IMR-90 (cell line): ENCODE results near the gene LYPD4. TPM values are rescaled to one million over a fixed set of nuclear protein-coding genes. Genes with fewer than 3 reads are reported as not detected.

Experiments
- ATAC-seq: fragments of 200-7000 bp; cut with Tn5 transposase; 2 replicates; pipeline ENCODE4 v1.9.1; 2020; ENCODE audit warnings: low read depth, mild to moderate bottlenecking, moderate library complexity
- BruUV-seq: library from RNA; stranded (reverse); fragments of 400-500 nt; replicated peaks from 2 replicates; lab custom pipeline; 2021; lab: Mats Ljungman, UMichigan
- CTCF ChIA-PET: fragments of 300-600 bp; formaldehyde crosslinking; extraction: SDS; loops from one replicate; lab custom pipeline; 2021; ENCODE audit warnings: antibody characterized with exemption; lab: Yijun Ruan, JAX
- POLR2A ChIA-PET: fragments of 300-600 bp; sonication (Branson Sonifier 250); formaldehyde crosslinking; loops from one replicate; lab custom pipeline; 2022; ENCODE audit warnings: antibody characterized with exemption; ENCODE audit not compliant: unreplicated experiment; lab: Charles Lee
- DNase-seq: peaks from one replicate; pipeline ENCODE4 v3.0.0; 2013
- H2AFZ ChIP-seq: replicated peaks from 2 replicates; pipeline ENCODE3; 2013; ENCODE audit warnings: low read length, mild to moderate bottlenecking; ENCODE audit not compliant: poor library complexity
- H2AK5ac ChIP-seq: 2 replicates; pipeline ENCODE4 v1.6.1; 2013; ENCODE audit warnings: low read depth, low read length, inconsistent platforms
- H2AK9ac ChIP-seq: replicated peaks from 2 replicates; pipeline ENCODE3; 2013; ENCODE audit warnings: mild to moderate bottlenecking, low read depth, low read length, moderate library complexity; ENCODE audit not compliant: poor library complexity
- H2BK120ac ChIP-seq: 2 replicates; pipeline ENCODE4 v1.6.1; 2013; ENCODE audit warnings: low read depth, low read length, inconsistent platforms
- H2BK15ac ChIP-seq: 3 replicates; pipeline ENCODE4 v1.6.1; 2013; ENCODE audit warnings: low read depth, low read length, inconsistent platforms
- H2BK20ac ChIP-seq: 2 replicates; pipeline ENCODE4 v1.6.1; 2013; ENCODE audit warnings: low read depth, mild to moderate bottlenecking, inconsistent platforms, low read length, moderate library complexity
- H2BK5ac ChIP-seq: 2 replicates; pipeline ENCODE4 v1.6.1; 2013; ENCODE audit warnings: mild to moderate bottlenecking, low read depth, low read length, inconsistent platforms; ENCODE audit not compliant: poor library complexity, severe bottlenecking
- H3K14ac ChIP-seq: replicated peaks from 2 replicates; pipeline ENCODE4 v1.6.1; 2013; ENCODE audit warnings: low read depth, low read length, inconsistent platforms
- H3K18ac ChIP-seq: 2 replicates; pipeline ENCODE4 v1.6.1; 2013; ENCODE audit warnings: low read depth, low read length, control low read depth
- H3K23ac ChIP-seq: 2 replicates; pipeline ENCODE4 v1.6.1; 2013; ENCODE audit warnings: low read depth, low read length, inconsistent platforms
- H3K27ac ChIP-seq: 2 replicates; pipeline ENCODE4 v1.5.1; 2013; ENCODE audit warnings: mild to moderate bottlenecking, control low read depth, low read length; ENCODE audit not compliant: insufficient read depth
- H3K27me3 ChIP-seq: 2 replicates; pipeline ENCODE4 v1.6.1; 2013; ENCODE audit warnings: low read length; ENCODE audit not compliant: control insufficient read depth, insufficient read depth
- H3K36me3 ChIP-seq: 2 replicates; pipeline ENCODE4 v1.6.1; 2013; ENCODE audit warnings: low read length, mixed read lengths; ENCODE audit not compliant: control insufficient read depth, insufficient read depth
- H3K4ac ChIP-seq: 2 replicates; pipeline ENCODE4 v1.6.1; 2013; ENCODE audit warnings: low read depth, low read length, inconsistent platforms
- H3K4me1 ChIP-seq: 2 replicates; pipeline ENCODE4 v1.6.1; 2013; ENCODE audit warnings: low read length, mixed read lengths; ENCODE audit not compliant: control insufficient read depth, insufficient read depth
- H3K4me2 ChIP-seq: 2 replicates; pipeline ENCODE4 v1.6.1; 2013; ENCODE audit warnings: low read depth, mild to moderate bottlenecking, control low read depth, low read length, moderate library complexity
- H3K4me3 ChIP-seq: 2 replicates; pipeline ENCODE4 v1.5.1; 2013; ENCODE audit warnings: low read depth, mild to moderate bottlenecking, control low read depth, low read length, moderate library complexity; ENCODE audit not compliant: insufficient read depth
- H3K56ac ChIP-seq: 2 replicates; pipeline ENCODE4 v1.6.1; 2013; ENCODE audit warnings: low read length, inconsistent platforms; ENCODE audit not compliant: insufficient read depth; ENCODE audit errors: extremely low read depth
- H3K79me1 ChIP-seq, 2 experiments: 2 replicates each; pipeline ENCODE4 v1.6.1; 2013; ENCODE audit warnings: low read length in 2 of 2, inconsistent platforms in 1 of 2, low read depth in 1 of 2
- H3K9ac ChIP-seq: 2 replicates; pipeline ENCODE4 v1.6.1; 2013; ENCODE audit warnings: low read depth, low read length, control low read depth
- H3K9me1 ChIP-seq: 2 replicates; pipeline ENCODE4 v1.6.1; 2013; ENCODE audit warnings: low read length, inconsistent platforms; ENCODE audit not compliant: insufficient read depth
- H3K9me3 ChIP-seq: 2 replicates; pipeline ENCODE4 v1.6.1; 2013; ENCODE audit warnings: low read length; ENCODE audit not compliant: control insufficient read depth, insufficient read depth
- H4K20me1 ChIP-seq: 2 replicates; pipeline ENCODE4 v1.6.1; 2013; ENCODE audit warnings: low read length, inconsistent platforms; ENCODE audit not compliant: insufficient read depth
- H4K5ac ChIP-seq: 2 replicates; pipeline ENCODE4 v1.6.1; 2013; ENCODE audit warnings: mild to moderate bottlenecking, low read depth, low read length, control low read depth
- H4K8ac ChIP-seq, 2 experiments: 2 replicates each; pipeline ENCODE4 v1.6.1; 2013; ENCODE audit warnings: low read depth in 2 of 2, low read length in 2 of 2, control low read depth in 1 of 2, inconsistent platforms in 1 of 2
- H4K91ac ChIP-seq: 2 replicates; pipeline ENCODE4 v1.6.1; 2013; ENCODE audit warnings: low read depth, low read length, inconsistent platforms; ENCODE audit not compliant: insufficient read depth
- BHLHE40 ChIP-seq: fragments of 150-350 bp; IDR thresholded peaks from 2 replicates; pipeline ENCODE4 v1.6.1; 2016; ENCODE audit warnings: mild to moderate bottlenecking, low read depth, low read length
- CEBPB ChIP-seq: IDR thresholded peaks from 2 replicates; pipeline ENCODE4 v1.6.1; 2012; ENCODE audit warnings: low read depth, low read length, improper control_type of control experiment
- CHD1 ChIP-seq: IDR thresholded peaks from 2 replicates; pipeline ENCODE4 v1.6.1; 2012; ENCODE audit warnings: low read depth, low read length, improper control_type of control experiment
- ELK1 ChIP-seq: fragments of 150-350 bp; IDR thresholded peaks from 2 replicates; pipeline ENCODE4 v1.6.1; 2016; ENCODE audit warnings: low read depth, mild to moderate bottlenecking, low read length, moderate library complexity, borderline replicate concordance
- MAZ ChIP-seq: IDR thresholded peaks from 2 replicates; pipeline ENCODE4 v1.6.1; 2012; ENCODE audit warnings: low read depth, mild to moderate bottlenecking, low read length, improper control_type of control experiment, moderate library complexity, borderline replicate concordance
- MXI1 ChIP-seq: IDR thresholded peaks from 2 replicates; pipeline ENCODE4 v1.6.1; 2012; ENCODE audit warnings: low read depth, mild to moderate bottlenecking, low read length, moderate library complexity, borderline replicate concordance
- USF2 ChIP-seq: fragments of 150-350 bp; IDR thresholded peaks from 2 replicates; pipeline ENCODE4 v1.6.1; 2017; ENCODE audit warnings: mild to moderate bottlenecking, antibody characterized with exemption, low read length, low read depth
- WGBS, 2 experiments: methylation state at CpG; one replicate each; pipeline versions ENCODE4 v1.1.5 to v1.1.7; 2013; ENCODE audit warnings: missing lambda C conversion rate in 2 of 2; ENCODE audit not compliant: insufficient read length in 1 of 2; ENCODE audit errors: extremely low coverage in 2 of 2; 5-methylcytosine and 5-hydroxymethylcytosine counted together
- dilution Hi-C: fragments of 300-500 bp; cut with HindIII; formaldehyde crosslinking; loops from one replicate; pipeline ENCODE4 v1.14.3; 2018; ENCODE audit warnings: low sequenced_read_pairs; ENCODE audit not compliant: unreplicated experiment
- in situ Hi-C: fragments of 300-500 bp; cut with MboI; formaldehyde crosslinking; loops from 3 replicates; pipeline ENCODE4 v1.14.3; 2019; ENCODE audit warnings: low sequenced_read_pairs, inconsistent platforms, mixed read lengths
- intact Hi-C: fragments of 100-400 bp; cut with micrococcal nuclease; formaldehyde crosslinking; loops from 2 replicates; pipeline ENCODE4 v1.10.0; 2022
- polyA plus RNA-seq, 3 experiments: library from polyadenylated mRNA; depleted of rRNA; stranded (reverse); fragments of >200 nt; gene quantifications; 2 replicates each; pipeline ENCODE4 v1.2.3, GENCODE V29; 2012; ENCODE audit warnings: low replicate concordance in 1 of 3
- total RNA-seq: library from RNA; depleted of rRNA; stranded (reverse); fragments of >200 nt; gene quantifications from 2 replicates; pipeline ENCODE4 v1.2.3, GENCODE V29; 2012

Gene LYPD4
- total and polyA plus RNA-seq, 2 of the 4 experiments (the other 2 are of a cell fraction) = not detected

- Histone ChIP-seq H3K27ac (no peak overlapping the region), H2BK20ac (no peak overlapping the region), H4K20me1 (peaks cover 80% of the 10 kb centered on the region), H3K4me3 (no peak overlapping the region), H4K91ac (no peak overlapping the region), H3K9ac (no peak overlapping the region), H3K4me1 (peaks cover 2% of the 10 kb centered on the region; the same call in 1 of the 2 replicates), H2BK15ac (no peak overlapping the region), H3K4me2 (no peak overlapping the region), H4K8ac (no peak overlapping the region), H3K14ac (no peak overlapping the region), H3K27me3 (no peaks in the 10 kb centered on the region), H3K23ac (no peak overlapping the region), H3K4ac (no peak overlapping the region), H3K9me3 (no peaks in the 10 kb centered on the region), H4K5ac (no peak overlapping the region), H3K79me1 (peaks cover 18 to 38% of the 10 kb centered on the region in 2 experiments), H2AK9ac (no peak overlapping the region), H3K36me3 (peaks cover 58% of the 10 kb centered on the region), H2BK120ac (no peak overlapping the region), H2AFZ (no peak overlapping the region), H3K56ac (no peak overlapping the region), H3K18ac (no peak overlapping the region), H3K9me1 (peaks cover 4% of the 10 kb centered on the region; the same call in 1 of the 2 replicates), H2AK5ac (no peak overlapping the region; the same call in 1 of the 2 replicates), H2BK5ac (no peak overlapping the region)
- DNase-seq (peak; percentile 61), ATAC-seq (peak; percentile 18)
- ChIA-PET CTCF (no interaction called here), POLR2A (no interaction called here)
- TF ChIP-seq MXI1 = no peak
- no peak for TF ChIP-seq BHLHE40
- no peak for TF ChIP-seq CHD1
- no peak for TF ChIP-seq USF2
- no peak for TF ChIP-seq MAZ
- TF ChIP-seq ELK1 = no peak
- TF ChIP-seq CEBPB = no peak
- in situ Hi-C loops (no loop called here), intact Hi-C loops (no loop called here), dilution Hi-C loops (no loop called here)
- WGBS, 2 experiments = no CpG with 5 or more reads among the region's 3 CpGs
- BruUV-seq = no TSS peak
These were observed 26.0 kb upstream of the LYPD4 start for GRCh38 chr19:41870401-41870873.
